NOMO-1 (cell line): ENCODE results near the gene SCN10A.

ENCODE experiments used
- DNase-seq, 2 experiments: peaks; one replicate each; lab custom pipeline; 2025; ENCODE audit not compliant: unreplicated experiment in 2 of 2; lab: John Stamatoyannopoulos, UW

The SCN10A gene

GRCh38 chr3:38792983-38793382 lies 23.0 kb downstream of the SCN10A start:
- DNase-seq = no peak

GRCh38 chr3:38782148-38782547 lies 33.9 kb downstream of the SCN10A start:
- DNase-seq = no peak

- no peak for DNase-seq
These were observed 42.5 kb downstream of the SCN10A start for GRCh38 chr3:38773528-38773927.

GRCh38 chr3:38763569-38763968 lies 52.4 kb downstream of the SCN10A start:
- DNase-seq = no peak

GRCh38 chr3:38758557-38758956 lies 57.5 kb downstream of the SCN10A start:
- no peak for DNase-seq

GRCh38 chr3:38757721-38758120 lies 58.3 kb downstream of the SCN10A start:
- DNase-seq = no peak

- DNase-seq = no peak
These were observed 59.1 kb downstream of the SCN10A start for GRCh38 chr3:38756892-38757291.

- DNase-seq = no peak
These were observed 60.9 kb downstream of the SCN10A start for GRCh38 chr3:38755130-38755529.

GRCh38 chr3:38746641-38747040 lies 69.4 kb downstream of the SCN10A start:
- no peak for DNase-seq

GRCh38 chr3:38743043-38743442 lies 73.0 kb downstream of the SCN10A start:
- DNase-seq = peak; percentile 6 to 52

GRCh38 chr3:38742550-38742949 lies 73.5 kb downstream of the SCN10A start:
- DNase-seq = no peak

- no peak for DNase-seq
These were observed 75.5 kb downstream of the SCN10A start for GRCh38 chr3:38740537-38740936.

GRCh38 chr3:38739931-38740330 lies 76.1 kb downstream of the SCN10A start:
- no peak for DNase-seq

GRCh38 chr3:38739396-38739689 lies 76.7 kb downstream of the SCN10A start:
- no peak for DNase-seq

GRCh38 chr3:38738630-38739395 lies 77.2 kb downstream of the SCN10A start:
- peak in 1 of 2 experiments; percentile 7 for DNase-seq

GRCh38 chr3:38731522-38731921 lies 84.5 kb downstream of the SCN10A start:
- DNase-seq = no peak

GRCh38 chr3:38730281-38730680 lies 85.7 kb downstream of the SCN10A start:
- DNase-seq = no peak

- DNase-seq = no peak
These were observed 88.0 kb downstream of the SCN10A start for GRCh38 chr3:38728008-38728407.

GRCh38 chr3:38726751-38727150 lies 89.3 kb downstream of the SCN10A start:
- no peak for DNase-seq

- DNase-seq = no peak
These were observed 90.1 kb downstream of the SCN10A start for GRCh38 chr3:38725726-38726419.

GRCh38 chr3:38724392-38724736 lies 91.7 kb downstream of the SCN10A start:
- peak in 1 of 2 experiments; percentile 12 for DNase-seq

- DNase-seq = no peak
These were observed 92.2 kb downstream of the SCN10A start for GRCh38 chr3:38723569-38724391.
